Left cardiac atrium (tissue), 4 donors: ENCODE data around the gene A2M. TPM values are rescaled to one million over a fixed set of nuclear protein-coding genes. Genes with fewer than 3 reads are reported as not detected.
"Not testable (repeated sequence)": the region's sequence is repeated elsewhere in the genome, so short reads cannot be mapped to it uniquely, and the experiment has no call there.

Source experiments
- ATAC-seq, 2 donors: fragments of 200-7000 bp; cut with Tn5 transposase; one replicate each; pipeline ENCODE4 v1.9.1; 2020; ENCODE audit warnings: mild to moderate bottlenecking in 2 of 2, moderate library complexity in 2 of 2
- DNase-seq: peaks from one replicate; pipeline ENCODE4 v3.0.0-alpha.2; 2020
- intact Hi-C, 2 donors: fragments of 100-400 bp; cut with DNase I; formaldehyde crosslinking; loops; one replicate each; pipeline versions ENCODE4 v1.14.1 to v1.15.1; 2022 to 2023
- long read RNA-seq: library from polyadenylated mRNA; unstranded; transcript quantifications from one replicate; pipeline ENCODE4 v2.0.0, GENCODE V29; 2021
- total RNA-seq, 2 donors: library from RNA; stranded (reverse); fragmentation: NEBNext Ultra II Directional; extraction: Animal tissue kit (Norgen Biotek cat#: 25700); gene quantifications; one replicate each; pipeline ENCODE4 v1.2.1, GENCODE V29; 2021
- donor health status: DM: no; HTN: yes; CAD: no.
- donor health status: DM: no; HTN: yes; CAD: no; lungs with severe emphysema.
- donor health status: DM: yes; HTN: yes; CAD: no.
- donor health status: Dilated cardiomyopathy.

A2M gene
- 100 to 1,000 TPM; 634 to 687 TPM for total RNA-seq
- long read RNA-seq, full-length matches to known transcripts: 695 of 1,056 reads
- long read RNA-seq, partial matches to known transcripts: 306 of 1,056 reads
- long read RNA-seq, other reads (novel, unspliced or antisense): 55 of 1,056 reads

DNA sequence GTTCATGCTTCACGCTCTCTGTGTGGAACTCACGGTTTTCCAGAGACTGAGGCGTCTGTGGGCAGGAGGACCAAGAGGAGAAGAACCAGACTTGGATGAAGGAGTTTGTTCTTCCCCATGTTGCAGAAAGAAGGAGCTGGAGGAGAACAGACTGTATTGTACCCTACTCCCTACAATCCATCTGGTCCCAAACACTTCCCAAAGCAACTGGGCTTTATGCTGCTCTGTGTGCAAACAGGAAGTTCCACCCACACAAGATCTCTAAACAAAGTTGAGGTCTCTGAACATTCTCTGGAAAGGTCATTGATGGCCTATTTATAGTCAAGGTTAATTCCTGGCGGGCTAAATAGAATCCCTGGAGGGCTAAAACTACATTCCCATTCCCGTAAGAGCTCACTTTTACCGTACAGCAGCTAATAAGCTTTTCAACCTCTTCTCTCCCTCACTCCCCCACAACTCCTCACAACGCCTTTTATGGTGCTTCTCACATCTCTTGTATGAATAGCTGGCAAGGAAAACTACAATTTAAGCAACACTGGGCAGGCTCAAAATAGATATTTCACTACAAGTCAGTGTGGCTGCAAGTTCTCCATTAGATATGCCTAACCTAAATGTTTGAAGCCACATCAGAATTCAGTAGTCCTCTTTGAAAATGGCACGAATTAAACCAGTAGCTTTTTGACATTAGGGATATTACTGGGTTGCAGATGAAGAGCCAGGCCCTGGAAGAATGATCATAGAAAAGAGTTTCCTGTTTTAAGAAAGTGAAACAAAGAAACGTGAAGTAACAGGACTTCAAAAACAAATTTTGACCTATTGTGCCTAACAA, at the start of gene A2M:
A2M (minus strand) TSS at position 189 of the 829 bp plus-strand sequence; CDS start at position 119, 70 bp downstream.
- DNase-seq (no peak), ATAC-seq (peak; percentile 85 to 89)
- intact Hi-C loops: loop anchor here (5.0 kb wide), 1 partner anchor 166 kb away; no protein-coding TSS in a partner anchor

DNA sequence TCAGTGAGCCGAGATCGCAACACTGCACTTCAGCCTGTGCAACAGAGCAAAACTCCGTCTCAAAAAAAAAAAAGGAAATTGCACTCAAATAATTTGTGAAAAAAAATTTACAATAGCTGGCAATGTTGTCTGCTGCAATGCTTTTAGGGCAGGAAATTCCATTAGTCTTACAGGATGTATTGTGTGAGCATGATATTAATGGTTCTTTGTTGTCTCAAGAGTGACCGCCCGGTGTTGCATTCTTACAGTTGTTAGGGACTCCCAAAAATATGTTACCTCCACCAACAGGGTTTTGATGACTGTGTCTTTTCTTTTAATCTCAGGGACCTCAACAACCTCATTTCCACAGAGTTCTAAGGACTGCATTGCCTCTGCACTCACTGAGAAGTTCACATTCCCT, 47.7 kb upstream of the A2M start:
- DNase-seq: no peak
- intact Hi-C loops: no loop called here
- ATAC-seq: peak in 1 of 2 donors; percentile 38

DNA sequence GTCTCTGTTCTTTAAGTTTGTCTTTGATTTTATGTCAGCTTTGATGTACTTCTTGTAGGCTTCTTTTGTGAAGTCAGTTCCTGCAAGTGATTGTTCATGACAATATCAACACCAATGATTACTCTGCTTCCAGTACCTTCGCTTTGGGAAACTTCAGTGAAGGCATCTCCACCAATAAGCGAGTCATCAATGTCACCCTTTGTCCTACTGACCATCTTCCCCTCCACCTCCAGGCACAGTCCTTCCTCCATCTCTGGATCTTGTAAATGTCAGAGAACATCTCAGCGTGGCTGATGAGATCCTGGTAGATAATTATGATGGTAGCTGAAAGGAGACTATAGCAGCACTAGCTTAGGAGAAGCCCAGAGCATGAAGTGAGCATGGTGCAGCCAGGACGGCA, 40.4 kb upstream of the A2M start:
- intact Hi-C loops: no loop called here
- DNase-seq (no peak), ATAC-seq (no peak)

DNA sequence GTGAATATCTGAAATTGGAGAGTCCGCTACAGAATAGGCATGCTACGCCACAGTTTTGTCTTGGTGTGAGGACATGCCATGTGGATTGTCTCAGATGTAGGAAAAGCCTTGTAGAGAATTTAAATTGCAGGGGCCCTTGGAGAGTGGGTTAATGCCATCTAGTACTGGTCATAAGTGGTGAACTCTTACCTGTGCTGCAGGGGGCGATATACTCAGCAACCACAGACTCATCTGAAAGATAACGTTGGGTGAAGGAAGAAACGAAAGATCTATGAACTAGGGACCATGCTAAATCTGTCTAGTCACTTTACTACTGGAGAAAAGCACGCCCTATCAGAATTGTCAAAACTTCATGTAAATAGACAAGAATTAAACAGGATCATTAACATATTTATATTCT, 33.7 kb upstream of the A2M start:
- intact Hi-C loops: no loop called here
- DNase-seq (no peak), ATAC-seq (no peak)

DNA sequence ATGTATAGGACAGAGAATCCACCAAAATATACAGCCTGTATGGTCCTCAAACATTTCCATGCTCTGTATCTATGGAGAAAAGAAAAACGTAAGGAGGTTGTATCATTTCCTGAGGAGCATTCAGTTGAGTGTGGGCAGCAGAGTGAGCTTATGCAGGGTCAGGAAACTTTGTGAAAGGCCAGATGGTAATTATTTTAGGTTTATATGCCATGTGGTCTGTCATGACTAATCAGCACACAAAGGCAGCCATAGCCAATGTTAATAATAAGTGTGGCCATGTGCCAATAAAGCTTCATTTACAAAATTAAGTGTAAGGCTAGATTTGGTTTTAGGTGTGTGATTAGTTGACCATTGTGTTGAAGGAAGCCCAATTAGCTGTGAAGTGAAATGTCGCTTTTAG, 33.2 kb upstream of the A2M start:
- intact Hi-C loops: no loop called here
- DNase-seq: no peak
- no peak for ATAC-seq

DNA sequence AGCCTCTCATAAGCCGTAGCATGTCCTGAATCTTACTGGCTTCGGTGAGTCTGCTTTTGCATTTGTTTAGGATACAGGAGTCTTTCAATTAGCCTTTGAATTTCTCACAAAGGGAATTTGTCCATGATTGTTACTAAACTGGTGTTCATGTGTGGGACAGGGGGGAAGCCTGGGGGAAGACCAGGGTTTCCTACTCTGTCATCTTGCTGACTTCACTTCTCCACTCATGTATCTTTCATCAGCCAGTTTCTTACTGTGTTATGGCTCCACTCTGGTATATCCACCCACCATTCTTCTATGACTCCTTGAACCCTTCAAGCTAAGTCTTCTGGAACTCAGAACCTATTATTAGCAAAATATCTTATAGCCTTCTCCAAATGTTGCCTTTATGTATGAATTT, 31.7 kb upstream of the A2M start:
- DNase-seq (no peak), ATAC-seq (no peak)
- intact Hi-C loops: no loop called here

DNA sequence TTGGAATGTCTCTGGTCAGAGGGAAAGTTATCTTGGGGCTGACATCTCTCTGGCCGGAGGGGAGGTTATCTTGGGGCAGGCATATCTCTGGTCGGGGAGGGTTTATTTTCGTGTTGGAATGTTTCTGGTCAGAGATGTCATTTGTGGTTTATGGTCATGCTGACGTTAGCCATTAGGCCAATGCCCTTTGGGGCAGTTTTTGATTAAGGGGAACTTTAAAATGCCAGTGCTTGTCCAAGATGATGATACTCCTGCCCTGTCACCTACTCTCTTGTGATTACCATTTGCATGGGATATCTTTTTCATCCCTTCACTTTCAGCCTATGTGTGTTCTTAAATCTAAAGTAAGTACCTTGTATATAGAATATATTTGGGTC, 29.0 kb upstream of the A2M start:
- intact Hi-C loops: no loop called here
- no peak for ATAC-seq

DNA sequence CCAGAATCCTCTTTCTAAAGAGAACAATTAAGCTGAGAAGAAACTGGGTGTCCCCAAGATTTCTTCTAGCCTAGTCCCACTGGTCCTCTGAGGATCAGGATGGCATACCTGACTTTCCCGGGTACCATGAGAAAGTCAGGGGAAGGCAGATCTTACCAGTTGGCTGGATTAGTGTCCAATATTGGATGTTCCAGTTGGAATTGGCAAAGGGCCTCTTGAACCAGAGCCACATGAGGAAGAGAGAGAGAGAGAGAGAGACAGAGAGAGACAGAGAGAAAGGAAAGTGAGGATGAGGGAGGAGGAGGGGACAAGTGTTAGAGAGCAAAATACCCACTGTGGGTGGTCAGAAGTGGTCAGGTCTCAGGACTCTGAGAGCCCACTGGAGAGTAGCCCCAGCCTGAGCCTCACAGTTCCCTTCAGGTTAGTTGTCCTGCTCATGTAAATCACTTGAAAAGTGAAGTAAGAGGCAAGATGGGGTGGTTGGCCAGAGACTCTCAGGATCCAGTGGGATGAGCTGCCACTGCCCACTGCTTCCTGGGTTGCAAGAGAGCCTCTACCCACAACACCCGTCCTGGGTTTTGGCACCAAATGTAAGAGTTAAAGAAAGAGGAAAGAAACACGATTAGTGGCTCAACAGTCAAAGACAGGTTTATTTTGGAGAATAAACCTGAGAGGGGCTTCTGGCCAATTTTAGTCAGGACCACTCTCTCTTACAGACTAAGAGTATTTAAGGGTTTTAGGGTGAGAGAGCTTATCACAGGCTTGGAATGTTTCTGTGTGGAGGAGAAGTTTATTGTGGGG, 28.4 kb upstream of the A2M start:
- no peak for ATAC-seq
- intact Hi-C loops: no loop called here
- no peak for DNase-seq

More for the DNA sequence above, 29.0 kb upstream of the A2M start:
- DNase-seq: no peak

DNA sequence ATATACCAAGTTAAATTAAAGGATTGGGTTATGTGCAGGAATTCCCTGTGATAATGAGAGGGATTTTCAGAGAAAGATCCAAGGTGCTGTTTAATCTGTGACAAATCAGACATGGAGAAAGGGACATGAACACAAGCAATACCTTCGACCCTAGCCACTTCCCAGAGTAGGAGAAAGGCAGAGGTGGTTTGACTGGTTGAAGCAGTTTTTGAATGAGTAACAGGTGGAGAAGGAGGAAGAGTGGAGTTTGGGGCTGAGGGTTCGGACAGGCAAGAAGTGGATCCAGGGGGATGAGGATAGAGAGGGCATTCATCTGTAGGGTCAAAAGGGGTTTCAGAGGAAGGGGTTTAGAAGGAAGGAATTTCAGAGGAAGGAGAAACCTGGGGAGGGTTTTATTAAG, 27.4 kb upstream of the A2M start:
- intact Hi-C loops: no loop called here

DNA sequence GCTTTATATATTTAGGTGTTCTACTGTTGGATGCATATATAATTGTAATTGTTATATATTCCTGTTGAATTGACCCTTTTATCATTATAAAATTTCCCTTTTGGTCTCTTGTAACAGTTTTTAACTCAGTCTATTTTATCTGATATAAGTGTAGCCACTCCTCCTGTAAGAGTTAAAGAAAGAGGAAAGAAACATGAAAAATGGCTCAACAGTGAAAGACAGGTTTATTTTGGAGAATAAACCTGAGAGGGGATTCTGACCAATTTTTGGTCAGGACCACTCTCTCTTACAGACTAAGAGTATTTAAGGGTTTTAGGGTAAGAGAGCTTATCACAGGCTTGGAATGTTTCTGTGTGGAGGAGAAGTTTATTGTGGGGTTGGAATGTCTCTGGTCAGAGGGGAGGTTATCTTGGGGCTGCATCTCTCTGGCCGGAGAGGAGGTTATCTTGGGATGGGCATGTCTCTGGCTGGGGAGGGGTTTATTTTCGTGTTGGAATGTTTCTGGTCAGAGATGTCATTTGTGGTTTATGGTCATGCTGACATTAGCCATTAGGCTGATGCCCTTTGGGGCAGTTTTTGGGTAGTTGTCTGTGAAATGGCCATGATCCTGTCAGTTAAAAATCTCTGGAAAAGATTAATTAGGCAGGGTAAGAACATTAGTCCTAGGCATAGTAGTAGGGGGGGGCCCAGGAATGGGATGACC, 24.0 kb upstream of the A2M start:
- intact Hi-C loops, DNase-seq, ATAC-seq: not testable (repeated sequence)

More for the DNA sequence above, 27.4 kb upstream of the A2M start:
- DNase-seq (no peak), ATAC-seq (no peak)

DNA sequence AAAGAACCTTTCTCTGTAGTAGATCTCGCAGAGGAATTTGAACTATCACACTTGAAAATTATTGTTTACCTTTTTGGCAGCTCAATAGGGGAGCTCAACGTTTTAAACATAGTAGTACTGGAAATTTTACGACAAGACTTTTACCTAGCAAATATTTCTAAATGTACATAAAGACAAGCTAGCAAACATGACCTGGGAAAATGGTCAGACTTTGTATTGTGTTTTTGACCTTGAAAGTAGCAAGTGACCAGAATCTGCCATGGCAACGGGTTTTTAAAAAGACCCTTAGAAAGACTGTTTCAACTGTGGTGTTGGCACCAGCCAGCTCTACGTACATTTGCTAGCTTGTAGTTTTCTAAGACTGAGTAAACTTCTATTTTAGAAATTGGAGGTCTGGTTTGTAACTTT, 20.2 kb upstream of the A2M start:
- intact Hi-C loops: no loop called here
- ATAC-seq: no peak
- no peak for DNase-seq

DNA sequence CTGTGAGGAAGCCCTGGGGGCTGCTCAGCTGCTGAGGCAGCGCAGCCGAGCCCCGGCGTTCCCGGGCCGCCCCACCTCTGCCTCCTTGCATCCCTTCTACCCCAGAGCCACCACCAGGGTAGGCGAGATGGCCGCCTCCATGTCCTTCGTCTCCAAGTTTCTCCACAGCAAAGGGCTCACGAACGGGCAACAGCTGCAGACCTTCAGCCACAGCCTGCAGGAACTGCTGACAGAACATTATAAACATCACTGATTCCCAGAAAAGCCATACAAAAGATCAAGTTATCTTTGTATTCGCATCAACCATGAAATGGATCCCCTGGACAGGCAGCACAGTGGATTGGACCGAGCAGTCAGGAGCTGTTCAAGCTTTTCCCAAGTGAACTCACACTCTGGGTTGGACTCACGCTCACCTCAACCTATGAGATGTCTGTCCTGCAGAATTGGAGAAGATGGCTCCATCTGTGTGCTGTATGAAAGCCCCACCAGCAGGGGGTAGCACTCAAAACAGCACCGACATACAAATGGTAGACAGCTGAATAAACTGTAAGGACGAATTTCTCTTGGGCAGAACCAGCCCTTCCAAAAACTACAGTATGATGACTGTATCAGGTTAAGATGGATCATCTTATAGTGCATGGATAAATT, 19.4 kb upstream of the A2M start:
- DNase-seq: no peak
- intact Hi-C loops: no loop called here
- no peak for ATAC-seq

DNA sequence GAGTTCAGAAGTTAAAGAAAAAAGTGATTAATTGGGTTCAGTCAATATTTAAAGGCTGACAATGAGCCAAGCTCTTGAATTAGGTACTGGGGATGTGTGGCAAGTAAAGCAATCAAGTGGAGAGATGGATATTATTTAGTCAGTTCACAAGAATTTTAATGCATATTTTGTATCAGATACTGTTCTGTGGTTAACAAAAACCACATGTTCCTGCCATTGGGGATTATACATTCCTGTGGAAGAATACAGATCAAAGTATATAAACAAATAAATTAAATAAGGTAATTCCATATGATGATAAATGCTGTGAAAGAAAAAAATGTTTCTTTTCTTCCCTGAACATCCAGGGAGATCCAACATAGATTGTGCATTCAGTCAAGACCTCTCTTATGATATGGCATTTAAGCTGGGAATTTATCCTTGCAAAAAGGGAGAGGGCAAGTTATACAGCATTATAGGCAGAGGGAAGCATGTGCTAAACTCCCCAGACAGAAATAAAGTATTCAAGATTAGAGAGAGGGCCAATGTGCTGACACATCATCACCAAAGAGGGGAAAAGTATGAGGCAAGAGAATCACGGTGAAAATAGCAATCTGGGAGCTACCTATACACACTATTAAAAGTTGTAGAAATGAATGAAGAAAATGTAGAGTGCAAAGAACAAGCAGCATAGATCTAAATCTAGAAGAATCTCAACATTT, 17.6 kb upstream of the A2M start:
- no peak for DNase-seq
- no peak for ATAC-seq
- intact Hi-C loops: no loop called here

DNA sequence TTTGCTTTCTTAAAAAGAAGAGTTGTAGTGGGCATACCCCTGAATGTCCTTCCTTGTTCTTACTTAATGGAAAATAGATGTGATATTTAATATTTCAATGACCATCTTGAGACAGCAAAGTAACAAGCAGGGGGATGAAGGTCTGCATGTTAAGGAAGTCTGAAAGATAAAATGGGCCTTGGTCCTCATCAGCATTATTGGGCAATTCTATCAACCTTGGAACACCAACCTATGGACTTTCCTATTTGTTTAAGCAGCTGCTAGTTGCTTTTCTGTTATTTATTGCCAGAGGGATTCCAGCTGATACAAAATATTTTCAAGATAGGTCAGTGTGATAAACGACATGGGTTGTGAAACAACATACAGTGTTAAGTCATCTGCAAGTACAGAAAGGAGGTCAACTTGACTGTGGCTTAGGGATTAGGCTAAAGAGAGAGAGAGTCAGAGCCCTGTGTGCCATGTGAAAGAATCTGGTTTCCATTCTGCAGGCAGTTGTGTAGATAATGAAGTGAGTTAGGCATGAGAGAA, 16.4 kb upstream of the A2M start:
- intact Hi-C loops: no loop called here
- ATAC-seq: no peak
- DNase-seq: no peak

DNA sequence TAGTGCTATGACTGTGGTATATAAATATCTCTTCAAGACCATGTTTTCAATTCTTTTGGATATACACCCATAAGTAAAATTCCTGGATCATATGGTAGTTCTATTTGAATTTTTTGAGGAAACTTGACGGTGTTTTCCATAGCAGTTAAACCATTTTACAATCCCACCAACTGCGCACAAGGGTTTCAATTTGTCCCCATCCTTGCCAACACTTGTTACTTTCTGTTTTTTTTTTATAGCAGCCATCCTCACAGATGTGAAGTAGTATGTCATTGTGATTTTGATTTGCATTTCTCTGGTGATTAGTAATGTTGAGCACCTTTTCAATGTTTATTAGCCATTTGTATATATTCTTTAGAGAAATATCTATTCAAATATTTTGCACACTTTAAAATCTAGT, 14.5 kb upstream of the A2M start:
- ATAC-seq (no peak), DNase-seq (no peak)
- intact Hi-C loops: no loop called here

DNA sequence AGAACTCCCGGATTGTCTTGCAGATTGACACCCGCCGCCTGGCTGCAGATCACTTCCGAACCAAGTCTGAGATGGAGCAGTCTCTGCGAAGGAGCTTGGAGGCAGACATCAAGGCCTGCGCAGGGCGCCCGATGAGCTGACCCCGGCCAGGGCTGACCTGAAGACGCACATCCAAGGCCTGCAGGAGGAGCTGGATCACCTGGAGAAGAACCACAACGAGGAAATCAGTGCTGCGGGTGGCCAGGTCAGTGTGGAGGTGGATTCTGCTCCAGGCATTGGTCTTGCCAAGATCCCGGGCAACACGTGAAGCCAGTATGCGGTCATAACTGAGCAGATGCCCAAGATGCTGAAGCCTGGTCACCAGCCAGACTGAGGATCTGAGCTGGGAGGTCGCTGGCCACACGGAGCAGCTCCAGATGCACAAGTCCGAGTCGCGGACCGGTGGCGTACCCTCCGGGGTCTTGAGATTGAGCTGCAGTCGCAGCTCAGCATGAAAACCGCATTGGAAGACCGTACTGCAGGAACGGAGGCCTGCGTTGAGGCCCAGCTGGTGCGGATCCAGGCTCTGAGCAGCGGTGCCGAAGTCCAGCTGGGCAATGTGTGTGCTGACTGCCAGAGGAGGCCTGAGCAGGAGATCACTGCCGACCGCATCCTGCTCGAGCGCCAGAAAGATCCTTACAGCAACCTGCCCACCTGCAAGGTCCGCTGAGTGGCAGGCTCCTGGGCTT, 12.4 kb upstream of the A2M start:
- intact Hi-C loops: no loop called here
- DNase-seq: no peak
- ATAC-seq: no peak

DNA sequence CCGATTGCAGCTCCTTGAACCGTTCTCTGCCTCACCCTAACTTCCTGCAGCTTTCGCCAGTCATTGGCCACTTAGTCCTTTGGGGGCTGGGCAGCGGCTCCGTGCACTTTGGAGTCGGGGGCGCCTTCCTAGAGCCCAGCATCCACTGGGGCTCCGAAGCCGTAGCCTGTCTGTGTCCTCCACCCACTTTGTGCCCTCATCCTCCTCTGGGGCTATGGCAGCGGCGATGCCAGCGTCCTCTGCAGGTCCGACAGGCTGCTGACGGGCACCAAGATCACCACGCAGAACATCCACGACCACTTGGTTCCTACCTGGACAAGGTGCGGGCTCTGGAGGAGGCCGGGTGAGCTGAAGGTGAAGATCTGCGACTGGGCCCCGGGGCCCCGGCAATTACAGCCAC, 11.8 kb upstream of the A2M start:
- no peak for ATAC-seq
- intact Hi-C loops: no loop called here
- DNase-seq: no peak
